Measurements from ENCODE around the gene SLC26A3. TPM values are rescaled to one million over a fixed set of nuclear protein-coding genes. Genes with fewer than 3 reads are reported as not detected.

The SLC26A3 gene
- total RNA-seq, 1 donor from 2014 or later: not detected

GRCh38 chr7:107743567-107744344 lies 59.3 kb downstream of the SLC26A3 start, which contains the start of gene CBLL1:
Gene CBLL1, plus strand, starts transcription at chr7:107744142. Its CDS starts 22 bp downstream, at chr7:107744164.
- Histone ChIP-seq H3K36me3 (ENCODE audit: control insufficient read depth, insufficient read depth, low read length) (peaks cover under 1% of the 10 kb centered on the region), H3K27me3 (ENCODE audit: control insufficient read depth, insufficient read depth, low read length) (no peaks in the 10 kb centered on the region), H3K4me3 (ENCODE audit: low read depth, low read length) (peak within 1 kb of the TSS; percentile 76)
- DNase-seq (ENCODE audit: low read depth) (peak; percentile 87), FAIRE-seq (no peak)
- TF ChIP-seq CTCF (IDR thresholded peaks at IDR 0.05; ENCODE audit: insufficient read depth, low read length, severe bottlenecking): peak; percentile 78

- DNase-seq (ENCODE audit: low read depth) (no peak), FAIRE-seq (no peak)
- H3K36me3 ChIP-seq (ENCODE audit: control insufficient read depth, insufficient read depth, low read length): no peaks in the 10 kb centered on the region
- peak overlapping the region; percentile 76 for H3K4me3 ChIP-seq (ENCODE audit: low read depth, low read length)
- TF ChIP-seq CTCF (IDR thresholded peaks at IDR 0.05; ENCODE audit: insufficient read depth, low read length, severe bottlenecking): no peak
- H3K27me3 ChIP-seq (ENCODE audit: control insufficient read depth, insufficient read depth, low read length): no peaks in the 10 kb centered on the region
These were observed 60.1 kb downstream of the SLC26A3 start for GRCh38 chr7:107742678-107743566.

- TF ChIP-seq CTCF (IDR thresholded peaks at IDR 0.05; ENCODE audit: insufficient read depth, low read length, severe bottlenecking): no peak
These were observed 74.7 kb downstream of the SLC26A3 start for GRCh38 chr7:107728276-107728675.

GRCh38 chr7:107726356-107727130 lies 76.5 kb downstream of the SLC26A3 start:
- FAIRE-seq: no peak
- Histone ChIP-seq H3K27me3 (ENCODE audit: control insufficient read depth, insufficient read depth, low read length) (peaks cover 2% of the 10 kb centered on the region), H3K4me3 (ENCODE audit: low read depth, low read length) (no peak overlapping the region), H3K36me3 (ENCODE audit: control insufficient read depth, insufficient read depth, low read length) (no peaks in the 10 kb centered on the region)
- no peak for DNase-seq (ENCODE audit: low read depth)
- no peak for TF ChIP-seq CTCF (IDR thresholded peaks at IDR 0.05; ENCODE audit: insufficient read depth, low read length, severe bottlenecking)

More at GRCh38 chr7:107728276-107728675, 74.7 kb downstream of the SLC26A3 start:
- no peaks in the 10 kb centered on the region for H3K36me3 ChIP-seq (ENCODE audit: control insufficient read depth, insufficient read depth, low read length)
- FAIRE-seq (no peak), DNase-seq (ENCODE audit: low read depth) (no peak)
- H3K4me3 ChIP-seq (ENCODE audit: low read depth, low read length): no peak overlapping the region
- peaks cover 2% of the 10 kb centered on the region for H3K27me3 ChIP-seq (ENCODE audit: control insufficient read depth, insufficient read depth, low read length)

GRCh38 chr7:107725138-107725740 lies 77.8 kb downstream of the SLC26A3 start:
- Histone ChIP-seq H3K4me3 (ENCODE audit: low read depth, low read length) (no peak overlapping the region), H3K27me3 (ENCODE audit: control insufficient read depth, insufficient read depth, low read length) (peaks cover 2% of the 10 kb centered on the region), H3K36me3 (ENCODE audit: control insufficient read depth, insufficient read depth, low read length) (no peaks in the 10 kb centered on the region)
- no peak for FAIRE-seq
- peak; percentile 82 for DNase-seq (ENCODE audit: low read depth)
- peak; percentile 31 for TF ChIP-seq CTCF (IDR thresholded peaks at IDR 0.05; ENCODE audit: insufficient read depth, low read length, severe bottlenecking)

All from bronchial epithelial cell (primary cell).